GM12878 (cell line): ENCODE measurements around the gene PPL.

Source experiments
- CBX3 ChIP-seq: fragments of 200-600 bp; sonication (generic); IDR thresholded peaks from 2 replicates; pipeline ENCODE4 v1.6.1; 2016; ENCODE audit warnings: low read depth, borderline replicate concordance
- CTCF ChIP-seq, 3 experiments: IDR thresholded peaks in 2 of 3; conservative IDR thresholded peaks in 1 of 3; 2 replicates each; pipeline ENCODE4 v1.5.1; 2011; ENCODE audit warnings: low read depth in 3 of 3, low read length in 3 of 3, mild to moderate bottlenecking in 3 of 3, control low read depth in 2 of 3, moderate library complexity in 2 of 3, inconsistent platforms in 1 of 3, mixed read lengths in 1 of 3; ENCODE audit not compliant: control insufficient read depth in 2 of 3, insufficient read depth in 1 of 3; ENCODE audit errors: extremely low read depth in 1 of 3
- JUND ChIP-seq: IDR thresholded peaks from 2 replicates; pipeline ENCODE4 v1.6.1; 2012; ENCODE audit warnings: low read depth, mild to moderate bottlenecking, low read length, improper control_type of control experiment, moderate library complexity
- NFXL1 ChIP-seq: fragments of 450-650 bp; IDR thresholded peaks from 2 replicates; pipeline ENCODE4 v1.6.1; 2017; ENCODE audit warnings: antibody characterized with exemption, mild to moderate bottlenecking, borderline replicate concordance
- POLR2A ChIP-seq: IDR thresholded peaks from 2 replicates; pipeline ENCODE4 v1.6.1; 2011; ENCODE audit warnings: low read depth, mild to moderate bottlenecking, low read length
- RB1 ChIP-seq: fragments of 450-650 bp; formaldehyde crosslinking; IDR thresholded peaks from 2 replicates; pipeline ENCODE4 v1.6.1; 2017; ENCODE audit warnings: mild to moderate bottlenecking, borderline replicate concordance
- SMC3 ChIP-seq: IDR thresholded peaks from 2 replicates; pipeline ENCODE4 v1.6.1; 2011; ENCODE audit warnings: low read length, improper control_type of control experiment, borderline replicate concordance
- USF2 ChIP-seq: IDR thresholded peaks from 2 replicates; pipeline ENCODE4 v1.6.1; 2011; ENCODE audit warnings: low read depth, low read length, improper control_type of control experiment, borderline replicate concordance
- ZBED1 ChIP-seq: IDR thresholded peaks from 2 replicates; pipeline ENCODE4 v1.6.1; 2016; ENCODE audit warnings: borderline replicate concordance
- ZBTB33 ChIP-seq: fragments of 450-650 bp; IDR thresholded peaks from 2 replicates; pipeline ENCODE4 v1.6.1; 2017; ENCODE audit warnings: mild to moderate bottlenecking
- TF ChIP-seq, protein P1 (sequence below): fragments of 450-650 bp; IDR thresholded peaks from 2 replicates; pipeline ENCODE4 v1.6.1; 2016; ENCODE audit warnings: mild to moderate bottlenecking
- TF ChIP-seq, protein P2 (sequence below): IDR thresholded peaks from 2 replicates; pipeline ENCODE4 v1.6.1; 2012; ENCODE audit warnings: mild to moderate bottlenecking, low read depth, low read length

- TF ChIP-seq CBX3 (no peak), SMC3 (no peak), ZBTB33 (no peak), JUND (no peak), RB1 (no peak), ZBED1 (no peak), NFXL1 (no peak), CTCF (IDR thresholded peaks at IDR 0.05 in 2 of 3, conservative IDR thresholded peaks at IDR 0.05 in 1 of 3; ENCODE audit: control insufficient read depth in 2 of 3, extremely low read depth in 1 of 3, insufficient read depth in 1 of 3, low read depth in 3 of 3, low read length in 3 of 3) (no peak), USF2 (no peak), POLR2A (no peak)
- TF ChIP-seq, protein P1, sequence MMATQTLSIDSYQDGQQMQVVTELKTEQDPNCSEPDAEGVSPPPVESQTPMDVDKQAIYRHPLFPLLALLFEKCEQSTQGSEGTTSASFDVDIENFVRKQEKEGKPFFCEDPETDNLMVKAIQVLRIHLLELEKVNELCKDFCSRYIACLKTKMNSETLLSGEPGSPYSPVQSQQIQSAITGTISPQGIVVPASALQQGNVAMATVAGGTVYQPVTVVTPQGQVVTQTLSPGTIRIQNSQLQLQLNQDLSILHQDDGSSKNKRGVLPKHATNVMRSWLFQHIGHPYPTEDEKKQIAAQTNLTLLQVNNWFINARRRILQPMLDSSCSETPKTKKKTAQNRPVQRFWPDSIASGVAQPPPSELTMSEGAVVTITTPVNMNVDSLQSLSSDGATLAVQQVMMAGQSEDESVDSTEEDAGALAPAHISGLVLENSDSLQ, result no peak
- TF ChIP-seq, protein P2, sequence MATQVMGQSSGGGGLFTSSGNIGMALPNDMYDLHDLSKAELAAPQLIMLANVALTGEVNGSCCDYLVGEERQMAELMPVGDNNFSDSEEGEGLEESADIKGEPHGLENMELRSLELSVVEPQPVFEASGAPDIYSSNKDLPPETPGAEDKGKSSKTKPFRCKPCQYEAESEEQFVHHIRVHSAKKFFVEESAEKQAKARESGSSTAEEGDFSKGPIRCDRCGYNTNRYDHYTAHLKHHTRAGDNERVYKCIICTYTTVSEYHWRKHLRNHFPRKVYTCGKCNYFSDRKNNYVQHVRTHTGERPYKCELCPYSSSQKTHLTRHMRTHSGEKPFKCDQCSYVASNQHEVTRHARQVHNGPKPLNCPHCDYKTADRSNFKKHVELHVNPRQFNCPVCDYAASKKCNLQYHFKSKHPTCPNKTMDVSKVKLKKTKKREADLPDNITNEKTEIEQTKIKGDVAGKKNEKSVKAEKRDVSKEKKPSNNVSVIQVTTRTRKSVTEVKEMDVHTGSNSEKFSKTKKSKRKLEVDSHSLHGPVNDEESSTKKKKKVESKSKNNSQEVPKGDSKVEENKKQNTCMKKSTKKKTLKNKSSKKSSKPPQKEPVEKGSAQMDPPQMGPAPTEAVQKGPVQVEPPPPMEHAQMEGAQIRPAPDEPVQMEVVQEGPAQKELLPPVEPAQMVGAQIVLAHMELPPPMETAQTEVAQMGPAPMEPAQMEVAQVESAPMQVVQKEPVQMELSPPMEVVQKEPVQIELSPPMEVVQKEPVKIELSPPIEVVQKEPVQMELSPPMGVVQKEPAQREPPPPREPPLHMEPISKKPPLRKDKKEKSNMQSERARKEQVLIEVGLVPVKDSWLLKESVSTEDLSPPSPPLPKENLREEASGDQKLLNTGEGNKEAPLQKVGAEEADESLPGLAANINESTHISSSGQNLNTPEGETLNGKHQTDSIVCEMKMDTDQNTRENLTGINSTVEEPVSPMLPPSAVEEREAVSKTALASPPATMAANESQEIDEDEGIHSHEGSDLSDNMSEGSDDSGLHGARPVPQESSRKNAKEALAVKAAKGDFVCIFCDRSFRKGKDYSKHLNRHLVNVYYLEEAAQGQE, result no peak
Observed at GRCh38 chr16:4933871-4934395, 3.0 kb downstream of the PPL start.
